WERI-Rb-1 (cell line): ENCODE results near the gene PAH.

ENCODE experiments used
- DNase-seq: peaks from one replicate; pipeline ENCODE4 v3.0.0-alpha.2; 2020
- H3K27ac ChIP-seq: fragments of 250-450 bp; sonication (Bioruptor Pico); 2 replicates; pipeline ENCODE4 v1.5.1; 2020; ENCODE audit warnings: mild to moderate bottlenecking, moderate library complexity
- H3K27me3 ChIP-seq: fragments of 250-450 bp; sonication (Bioruptor Pico); 2 replicates; pipeline ENCODE4 v1.5.1; 2021; ENCODE audit warnings: mild to moderate bottlenecking, low read depth, moderate library complexity; ENCODE audit not compliant: insufficient read depth, severe bottlenecking
- H3K36me3 ChIP-seq: fragments of 250-450 bp; sonication (Bioruptor Pico); 2 replicates; pipeline ENCODE4 v1.5.1; 2020; ENCODE audit warnings: mild to moderate bottlenecking, moderate library complexity
- H3K4me3 ChIP-seq: 2 replicates; pipeline ENCODE4 v1.5.1; 2011; ENCODE audit warnings: low read depth, mild to moderate bottlenecking, control low read depth, low read length
- H3K9me3 ChIP-seq: fragments of 250-450 bp; sonication (Bioruptor Pico); 2 replicates; pipeline ENCODE4 v1.5.1; 2021; ENCODE audit warnings: mild to moderate bottlenecking, moderate library complexity; ENCODE audit not compliant: severe bottlenecking
- CTCF ChIP-seq: IDR thresholded peaks from 2 replicates; pipeline ENCODE4 v1.5.1; 2011; ENCODE audit warnings: low read depth, mild to moderate bottlenecking, control low read depth, inconsistent platforms, low read length

PAH gene

GRCh38 chr12:102811110-102811737, 105.8 kb downstream of the PAH start:
- Histone ChIP-seq H3K27me3 (no peaks in the 10 kb centered on the region), H3K9me3 (no peaks in the 10 kb centered on the region), H3K27ac (no peak overlapping the region), H3K36me3 (no peaks in the 10 kb centered on the region), H3K4me3 (no peak overlapping the region)
- TF ChIP-seq CTCF, result peak; percentile 61
- peak; percentile 53 for DNase-seq

DNA sequence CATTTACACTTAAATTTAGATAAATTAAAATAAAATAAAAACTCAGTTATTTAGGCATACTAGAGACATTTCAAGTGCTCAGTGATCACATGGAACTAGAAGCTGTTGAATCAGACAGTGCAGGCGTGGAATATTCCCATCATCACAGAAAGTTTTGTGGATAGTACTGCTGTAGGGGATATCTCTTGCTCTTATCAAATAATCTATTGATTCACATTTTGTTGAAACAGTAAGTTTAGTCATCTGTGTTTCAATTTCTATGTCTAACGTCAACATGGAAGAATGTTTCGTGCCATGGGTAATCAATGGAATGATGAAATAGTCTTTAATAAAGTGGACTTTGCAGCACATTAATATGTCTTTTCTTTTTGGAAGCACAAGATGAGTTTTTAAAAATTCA, 108.6 kb downstream of the PAH start:
- Histone ChIP-seq H3K36me3 (no peaks in the 10 kb centered on the region), H3K9me3 (no peaks in the 10 kb centered on the region)

GRCh38 chr12:102806592-102806991, 110.5 kb downstream of the PAH start:
- H3K4me3 ChIP-seq, result no peak overlapping the region
- no peak for TF ChIP-seq CTCF
- no peak for DNase-seq
- H3K27me3 ChIP-seq, result no peaks in the 10 kb centered on the region
- H3K27ac ChIP-seq, result no peak overlapping the region
- H3K36me3 ChIP-seq, result no peaks in the 10 kb centered on the region
- no peaks in the 10 kb centered on the region for H3K9me3 ChIP-seq

More for the DNA sequence above, 108.6 kb downstream of the PAH start:
- Histone ChIP-seq H3K4me3 (no peak overlapping the region), H3K27ac (no peak overlapping the region), H3K27me3 (no peaks in the 10 kb centered on the region)
- no peak for TF ChIP-seq CTCF
- no peak for DNase-seq

- Histone ChIP-seq H3K27me3 (no peaks in the 10 kb centered on the region), H3K36me3 (no peaks in the 10 kb centered on the region), H3K9me3 (no peaks in the 10 kb centered on the region), H3K27ac (no peak overlapping the region), H3K4me3 (no peak overlapping the region)
- TF ChIP-seq CTCF, result no peak
- DNase-seq, result no peak
Observed at GRCh38 chr12:102806110-102806509, 110.9 kb downstream of the PAH start.

- no peaks in the 10 kb centered on the region for H3K36me3 ChIP-seq
- no peaks in the 10 kb centered on the region for H3K9me3 ChIP-seq
- no peak overlapping the region for H3K4me3 ChIP-seq
- H3K27ac ChIP-seq, result no peak overlapping the region
- H3K27me3 ChIP-seq, result no peaks in the 10 kb centered on the region
- DNase-seq, result no peak
- TF ChIP-seq CTCF, result no peak
Observed at GRCh38 chr12:102800565-102800964, 116.5 kb downstream of the PAH start.

DNA sequence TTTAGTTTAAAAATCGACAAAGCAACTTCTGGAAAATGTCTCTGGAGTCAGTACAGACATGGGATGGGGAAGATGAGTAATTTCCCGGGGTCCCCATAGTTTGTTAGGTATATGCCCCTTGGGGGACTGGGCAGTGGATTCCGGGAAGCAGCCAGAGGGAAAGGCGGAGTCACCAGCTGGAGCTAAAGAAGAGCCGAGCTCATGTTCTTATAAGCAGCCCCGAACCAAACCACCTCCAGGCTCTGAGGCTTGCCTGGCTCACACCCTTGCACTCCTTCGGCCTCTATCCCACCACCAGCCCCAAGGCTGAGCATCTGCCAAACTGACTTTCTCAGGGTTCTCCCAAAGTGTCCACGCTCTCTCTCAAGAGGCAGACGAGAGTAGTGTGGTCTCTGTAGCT, 117.8 kb downstream of the PAH start:
- no peak overlapping the region for H3K27ac ChIP-seq
- no peaks in the 10 kb centered on the region for H3K27me3 ChIP-seq
- no peak for DNase-seq
- no peaks in the 10 kb centered on the region for H3K36me3 ChIP-seq
- TF ChIP-seq CTCF, result no peak
- no peaks in the 10 kb centered on the region for H3K9me3 ChIP-seq
- H3K4me3 ChIP-seq, result no peak overlapping the region
